GM23338 (cell line): ENCODE data around the gene GTF2A1. TPM values are rescaled to one million over a fixed set of nuclear protein-coding genes. Genes with fewer than 3 reads are reported as not detected.
"Not testable (repeated sequence)": the region's sequence is repeated elsewhere in the genome, so short reads cannot be mapped to it uniquely, and the experiment has no call there.

Experiments used
- ATAC-seq: fragments of 200-7000 bp; cut with Tn5 transposase; 3 replicates; pipeline ENCODE4 v1.9.1; 2020
- DNase-seq: peaks from one replicate; pipeline ENCODE4 v3.0.0-alpha.2; 2015; ENCODE audit warnings: low spot score
- H2AFZ ChIP-seq: fragments of 200-600 bp; sonication (generic); 2 replicates; pipeline ENCODE4 v1.8.0; 2016; ENCODE audit warnings: antibody characterized with exemption, mild to moderate bottlenecking, moderate library complexity
- H3F3A ChIP-seq: fragments of 200-600 bp; sonication (generic); replicated peaks from 2 replicates; pipeline ENCODE4 v1.8.0; 2017; ENCODE audit warnings: antibody characterized with exemption, mixed run types, low read depth
- H3K27ac ChIP-seq: fragments of 200-600 bp; sonication (generic); 2 replicates; pipeline ENCODE4 v1.6.1; 2016; ENCODE audit warnings: low read depth
- H3K27me3 ChIP-seq: fragments of 200-600 bp; sonication (generic); 2 replicates; pipeline ENCODE4 v1.8.0; 2016; ENCODE audit warnings: mild to moderate bottlenecking, mixed run types, moderate library complexity; ENCODE audit not compliant: insufficient read depth
- H3K36me3 ChIP-seq: fragments of 200-600 bp; sonication (generic); 2 replicates; pipeline ENCODE4 v1.8.0; 2016; ENCODE audit warnings: mild to moderate bottlenecking; ENCODE audit not compliant: insufficient read depth
- H3K4me1 ChIP-seq: fragments of 200-600 bp; sonication (generic); 2 replicates; pipeline ENCODE4 v1.8.0; 2016; ENCODE audit warnings: mild to moderate bottlenecking, moderate library complexity; ENCODE audit not compliant: insufficient read depth
- H3K4me2 ChIP-seq: fragments of 200-600 bp; sonication (generic); 2 replicates; pipeline ENCODE4 v1.7.1; 2017; ENCODE audit warnings: mixed run types
- H3K4me3 ChIP-seq: fragments of 200-600 bp; sonication (generic); 2 replicates; pipeline ENCODE4 v1.6.1; 2016; ENCODE audit warnings: mixed run types
- H3K79me2 ChIP-seq: fragments of 200-600 bp; sonication (generic); replicated peaks from 2 replicates; pipeline ENCODE4 v1.8.0; 2017; ENCODE audit warnings: mild to moderate bottlenecking; ENCODE audit not compliant: insufficient read depth
- H3K9me2 ChIP-seq: fragments of 200-600 bp; sonication (generic); 2 replicates; pipeline ENCODE4 v1.8.0; 2017; ENCODE audit not compliant: insufficient read depth
- H4K20me1 ChIP-seq: fragments of 200-600 bp; sonication (generic); replicated peaks from 2 replicates; pipeline ENCODE4 v1.8.0; 2017; ENCODE audit warnings: mild to moderate bottlenecking; ENCODE audit not compliant: insufficient read depth
- H3K27ac Mint-ChIP-seq: 2 replicates; pipeline ENCODE4 v1.8.0; 2020; ENCODE audit warnings: inconsistent platforms, mild to moderate bottlenecking, moderate library complexity, mixed read lengths
- H3K27me3 Mint-ChIP-seq: 3 replicates; pipeline ENCODE4 v1.8.0; 2022; ENCODE audit warnings: low read depth, mild to moderate bottlenecking, moderate library complexity, mixed read lengths, inconsistent platforms; ENCODE audit not compliant: insufficient read depth, poor library complexity
- H3K36me3 Mint-ChIP-seq: 3 replicates; pipeline ENCODE4 v1.8.0; 2021; ENCODE audit warnings: low read depth, mild to moderate bottlenecking, inconsistent platforms, moderate library complexity, mixed read lengths
- H3K4me1 Mint-ChIP-seq: 3 replicates; pipeline ENCODE4 v1.8.0; 2020; ENCODE audit warnings: mild to moderate bottlenecking, inconsistent platforms, mixed read lengths
- H3K4me3 Mint-ChIP-seq: 3 replicates; pipeline ENCODE4 v1.8.0; 2021; ENCODE audit warnings: moderate library complexity, mild to moderate bottlenecking, inconsistent platforms, mixed read lengths
- H3K9me3 Mint-ChIP-seq: 3 replicates; pipeline ENCODE4 v1.8.0; 2020; ENCODE audit warnings: moderate library complexity, mild to moderate bottlenecking, inconsistent platforms, mixed read lengths
- EZH2phosphoT487 ChIP-seq: fragments of 200-600 bp; sonication (generic); IDR thresholded peaks from one replicate; pipeline ENCODE4 v1.8.1; 2018; ENCODE audit warnings: antibody characterized with exemption; ENCODE audit not compliant: unreplicated experiment
- NANOG ChIP-seq: IDR thresholded peaks from 2 replicates; pipeline ENCODE4 v1.6.1; 2016; ENCODE audit warnings: antibody characterized with exemption, borderline replicate concordance
- POLR2AphosphoS5 ChIP-seq: IDR thresholded peaks from 2 replicates; pipeline ENCODE4 v1.6.1; 2016; ENCODE audit warnings: antibody characterized with exemption, low read depth
- REST ChIP-seq: IDR thresholded peaks from one replicate; pipeline ENCODE4 v1.6.1; 2018; ENCODE audit warnings: antibody characterized with exemption; ENCODE audit not compliant: unreplicated experiment
- ZNF114 ChIP-seq: fragments of 250-450 bp; sonication (Bioruptor Pico); IDR thresholded peaks from 2 replicates; pipeline ENCODE4 v1.5.0; 2020; ENCODE audit warnings: mild to moderate bottlenecking, moderate library complexity
- ZNF462 ChIP-seq: fragments of 250-450 bp; sonication (Bioruptor Pico); IDR thresholded peaks from 2 replicates; pipeline ENCODE4 v1.5.0; 2020; ENCODE audit warnings: mild to moderate bottlenecking, moderate library complexity
- polyA plus RNA-seq: library from polyadenylated mRNA; unstranded; fragments of >200 nt; fragmentation: Nextera tagmentation; extraction: Ambion mirVana; gene quantifications from 2 replicates; pipeline ENCODE4 v1.2.1, GENCODE V29; 2016
- total RNA-seq: library from RNA; depleted of rRNA; stranded (reverse); fragments of >200 nt; shearing (Covaris generic); gene quantifications from 2 replicates; pipeline ENCODE4 v1.2.3, GENCODE V29; 2014

Gene GTF2A1
- total and polyA plus RNA-seq, 2 experiments from 2014 or later, result 12.1 to 50.6 TPM

GRCh38 chr14:81245771-81246170 lies 25.0 kb upstream of the GTF2A1 start (continued):
- no peak for TF ChIP-seq REST

DNA sequence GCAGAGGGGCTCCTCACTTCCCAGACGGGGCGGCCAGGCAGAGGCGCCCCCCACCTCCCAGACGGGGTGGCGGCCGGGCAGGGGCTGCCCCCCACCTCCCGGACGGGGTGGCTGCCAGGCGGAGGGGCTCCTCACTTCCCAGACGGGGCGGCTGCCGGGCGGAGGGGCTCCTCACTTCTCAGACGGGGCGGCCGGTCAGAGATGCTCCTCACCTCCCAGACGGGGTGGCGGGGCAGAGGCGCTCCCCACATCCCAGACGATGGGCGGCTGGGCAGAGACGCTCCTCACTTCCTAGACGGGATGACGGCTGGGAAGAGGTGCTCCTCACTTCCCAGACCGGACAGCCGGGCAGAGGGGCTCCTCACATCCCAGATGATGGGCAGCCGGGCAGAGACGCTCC lies 23.7 kb upstream of the GTF2A1 start:
- Mint-ChIP-seq H3K36me3 (peaks cover 18% of the 10 kb centered on the region; the same call in 2 of the 3 replicates), H3K9me3 (peaks cover 32% of the 10 kb centered on the region)
- H3F3A ChIP-seq, H3K4me3 ChIP-seq, H3K79me2 ChIP-seq, H3K4me3 Mint-ChIP-seq, H3K27me3 Mint-ChIP-seq, H3K27ac ChIP-seq, H4K20me1 ChIP-seq, H3K27me3 ChIP-seq, H3K4me2 ChIP-seq, DNase-seq, H3K36me3 ChIP-seq, H2AFZ ChIP-seq, ATAC-seq, H3K4me1 Mint-ChIP-seq, H3K4me1 ChIP-seq, H3K27ac Mint-ChIP-seq, H3K9me2 ChIP-seq: not testable (repeated sequence)

DNA sequence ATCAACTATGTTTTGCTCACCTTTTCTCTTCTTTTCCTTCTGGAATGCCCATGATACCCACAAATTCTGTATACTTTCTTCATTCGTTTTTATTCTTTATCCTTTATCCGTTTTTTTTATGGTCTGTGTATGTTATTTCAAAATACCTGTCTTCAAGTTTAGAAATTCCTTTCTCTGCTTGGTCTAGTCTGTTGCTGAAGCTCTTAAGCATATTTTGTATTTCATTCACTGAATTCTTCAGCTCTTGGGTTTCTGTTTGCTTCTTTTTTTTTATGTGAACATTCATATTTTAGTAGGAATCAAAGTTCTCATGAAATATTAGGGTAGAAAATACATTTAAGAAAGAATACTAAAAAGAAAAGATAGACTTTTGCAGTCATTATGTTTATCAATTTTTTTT lies 22.7 kb upstream of the GTF2A1 start:
- ATAC-seq (no peak), DNase-seq (no peak)
- H3K4me3 ChIP-seq, result no peak overlapping the region
- H4K20me1 ChIP-seq, result no peaks in the 10 kb centered on the region
- Mint-ChIP-seq H3K36me3 (peaks cover 18% of the 10 kb centered on the region; the same call in 2 of the 3 replicates), H3K9me3 (peaks cover 32% of the 10 kb centered on the region), H3K27ac (no peak overlapping the region), H3K27me3 (peaks cover 2% of the 10 kb centered on the region), H3K4me3 (no peak overlapping the region), H3K4me1 (no peaks in the 10 kb centered on the region)
- no peaks in the 10 kb centered on the region for H3K4me1 ChIP-seq
- no peaks in the 10 kb centered on the region for H3F3A ChIP-seq
- H3K79me2 ChIP-seq, result no peaks in the 10 kb centered on the region
- no peaks in the 10 kb centered on the region for H3K9me2 ChIP-seq
- no peak overlapping the region for H3K27ac ChIP-seq
- no peaks in the 10 kb centered on the region for H3K27me3 ChIP-seq
- H2AFZ ChIP-seq, result no peak overlapping the region
- no peaks in the 10 kb centered on the region for H3K36me3 ChIP-seq
- TF ChIP-seq ZNF114 (no peak), NANOG (no peak), POLR2AphosphoS5 (no peak), ZNF462 (CRISPR knock-in tag) (no peak), EZH2phosphoT487 (no peak)
- H3K4me2 ChIP-seq, result no peak overlapping the region

GRCh38 chr14:81236849-81237248 lies 16.1 kb upstream of the GTF2A1 start:
- H3K27ac Mint-ChIP-seq, H3K27me3 Mint-ChIP-seq, H4K20me1 ChIP-seq, H3K9me2 ChIP-seq, H3K4me2 ChIP-seq, H3K27me3 ChIP-seq, H3K4me3 Mint-ChIP-seq, H3K36me3 Mint-ChIP-seq, H3K4me1 ChIP-seq, H3K4me1 Mint-ChIP-seq, DNase-seq, H3K36me3 ChIP-seq, H3K27ac ChIP-seq, H3K79me2 ChIP-seq, ATAC-seq, H2AFZ ChIP-seq, H3K4me3 ChIP-seq, H3F3A ChIP-seq: not testable (repeated sequence)
- H3K9me3 Mint-ChIP-seq, result peaks cover 14% of the 10 kb centered on the region
